GM18861 (cell line): ENCODE results near the gene TBC1D2B.
A peak's percentile ranks its signal among the peaks of the same experiment; 100 is the strongest.

Experiments used
- ATAC-seq: cut with Tn5 transposase; IDR thresholded peaks from one replicate; pipeline ENCODE4 v1.9.1; 2021; ENCODE audit not compliant: unreplicated experiment

Gene TBC1D2B

DNA sequence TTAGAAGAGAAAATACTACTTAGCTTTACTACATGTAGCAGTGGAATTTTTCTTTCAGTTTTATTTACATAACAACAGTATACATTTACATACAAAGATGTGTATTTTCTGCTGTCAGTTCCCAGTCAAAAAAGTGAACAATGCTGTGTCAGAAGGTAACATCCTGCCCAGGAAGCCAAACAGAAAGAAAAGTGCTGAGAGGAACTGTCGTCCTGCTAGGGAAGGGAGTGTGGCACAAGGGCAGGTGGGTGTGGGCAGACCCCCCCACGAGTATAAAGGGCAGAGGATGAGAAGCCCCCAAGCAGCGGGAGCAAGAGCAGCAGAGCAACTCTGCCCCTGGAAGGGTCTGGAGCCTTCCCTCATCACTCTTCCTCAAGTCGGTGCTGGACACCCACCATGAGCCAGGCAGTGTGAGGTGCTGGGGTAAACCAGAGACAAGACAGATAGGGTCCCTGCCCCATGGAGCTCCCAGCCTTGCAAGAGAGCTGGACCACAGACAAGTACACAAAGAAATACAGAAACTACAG is 39.7 kb downstream of the TBC1D2B start:
- no peak for ATAC-seq

DNA sequence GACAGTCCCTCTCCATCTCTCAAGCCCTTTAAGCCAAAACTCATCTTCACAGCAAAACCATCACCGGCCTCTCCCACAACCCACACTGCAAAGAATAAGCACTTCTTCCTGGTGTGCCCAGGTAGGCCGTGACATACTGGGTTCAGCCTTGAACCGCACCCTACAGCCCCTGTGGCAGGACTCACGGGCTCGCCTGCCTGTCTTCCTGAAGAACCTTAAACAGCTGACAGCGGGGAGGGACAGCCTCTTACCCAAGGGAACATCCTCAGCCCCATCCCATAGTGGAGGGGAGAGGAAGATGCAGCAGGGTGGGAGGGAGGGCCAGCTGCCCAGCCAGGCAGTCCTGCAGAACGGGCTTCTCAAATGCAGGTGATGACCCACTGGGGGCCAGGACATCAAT is 40.2 kb downstream of the TBC1D2B start:
- ATAC-seq, result no peak

DNA sequence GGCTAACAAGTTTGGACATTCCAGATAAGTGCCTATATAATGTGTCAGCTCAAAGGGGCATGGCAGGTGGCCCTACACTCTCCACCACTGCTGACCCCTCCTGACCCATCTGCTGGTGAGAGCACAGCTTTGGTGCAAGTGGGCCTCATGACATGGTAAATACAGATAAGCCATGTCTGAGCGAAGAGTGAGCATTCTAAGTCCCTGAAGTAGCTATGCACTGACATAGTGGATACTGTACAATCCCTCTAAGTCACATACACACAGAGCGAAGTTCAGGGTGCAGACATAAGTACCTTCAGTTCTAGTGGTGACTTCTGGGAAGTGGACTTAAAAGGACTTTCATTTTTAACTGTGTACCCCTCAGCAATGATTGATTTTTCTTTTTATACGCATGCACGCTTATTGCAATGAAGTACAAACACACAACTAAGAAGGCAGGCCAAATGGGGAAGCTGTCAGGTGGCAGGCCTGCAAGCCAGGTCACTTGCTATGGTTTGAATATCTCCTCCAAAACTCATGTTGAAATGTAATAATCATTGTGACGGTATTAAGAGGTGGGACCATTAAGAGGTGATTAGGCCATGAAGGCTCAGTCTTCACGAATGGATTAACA is 41.5 kb downstream of the TBC1D2B start:
- no peak for ATAC-seq

DNA sequence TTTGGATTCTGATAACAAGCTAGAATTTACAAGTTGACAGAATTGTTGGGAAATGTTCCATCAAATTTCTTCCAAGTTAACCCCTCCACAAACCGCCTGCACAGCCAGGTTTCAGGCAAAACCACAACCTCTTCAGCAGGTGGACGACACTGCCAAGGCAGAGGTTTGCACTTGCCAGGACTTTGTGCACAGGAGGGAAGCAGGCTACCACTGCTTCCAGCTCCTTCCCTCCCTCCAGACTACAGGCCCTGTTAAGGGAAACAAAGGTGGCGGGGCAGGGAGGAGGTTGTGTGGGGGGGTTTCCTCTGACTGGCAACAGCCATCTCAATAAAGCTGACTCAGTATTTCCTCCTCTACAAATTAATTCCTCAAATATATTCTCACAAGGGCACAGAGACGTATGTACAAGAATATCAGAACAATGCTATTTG is 42.2 kb downstream of the TBC1D2B start:
- no peak for ATAC-seq

DNA sequence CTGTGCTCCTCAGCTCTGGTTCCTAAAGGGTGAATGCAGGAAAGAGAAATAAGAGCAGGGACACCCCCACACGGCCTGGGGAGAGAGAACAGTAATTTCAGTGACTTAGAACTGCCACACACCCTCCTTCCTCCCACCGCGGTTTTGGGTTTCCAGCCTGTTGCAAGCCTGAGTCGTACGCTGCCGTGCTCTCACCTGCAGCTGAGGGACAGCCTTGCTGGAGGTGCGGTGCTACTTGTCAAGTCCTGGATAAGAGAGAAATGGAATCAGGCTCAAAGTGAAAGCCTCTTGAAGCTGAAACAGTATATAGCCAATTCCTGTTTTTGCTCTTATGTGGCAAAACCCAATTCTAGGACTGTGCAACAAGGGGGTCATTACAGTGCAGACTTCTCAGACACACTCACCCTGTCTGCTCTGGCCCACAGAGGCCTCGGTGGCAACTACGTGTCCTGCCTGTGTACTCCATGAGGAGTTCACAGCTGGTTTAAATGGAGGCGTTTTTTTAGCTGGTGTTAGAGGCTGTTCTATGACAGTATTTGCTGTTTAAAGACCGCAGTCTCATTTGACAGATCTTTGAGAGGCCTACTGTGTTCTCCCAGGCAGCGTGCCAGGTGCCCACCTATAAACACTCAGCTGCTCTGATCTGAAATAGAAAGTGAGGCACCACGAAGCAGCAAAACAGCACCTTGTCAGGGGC is 42.9 kb downstream of the TBC1D2B start:
- peak; percentile 47 for ATAC-seq

DNA sequence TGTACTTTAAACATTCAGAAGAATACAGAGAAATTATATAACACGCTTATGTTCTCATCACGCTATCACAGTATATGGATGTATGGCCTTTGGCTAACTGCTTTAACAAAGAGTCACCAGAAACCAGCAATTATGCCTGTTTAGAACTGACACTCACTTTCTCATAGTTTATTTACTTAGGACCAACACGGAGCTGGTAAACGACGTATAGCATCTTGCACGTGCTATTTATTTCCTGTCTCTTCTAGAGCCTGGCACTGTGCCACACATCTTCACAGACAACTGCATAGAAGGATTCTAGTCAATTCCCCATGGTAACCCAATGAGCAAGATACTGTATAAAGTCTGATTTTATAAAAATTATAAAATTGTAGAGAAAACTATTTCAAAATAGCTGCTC is 43.6 kb downstream of the TBC1D2B start:
- ATAC-seq, result peak; percentile 19

DNA sequence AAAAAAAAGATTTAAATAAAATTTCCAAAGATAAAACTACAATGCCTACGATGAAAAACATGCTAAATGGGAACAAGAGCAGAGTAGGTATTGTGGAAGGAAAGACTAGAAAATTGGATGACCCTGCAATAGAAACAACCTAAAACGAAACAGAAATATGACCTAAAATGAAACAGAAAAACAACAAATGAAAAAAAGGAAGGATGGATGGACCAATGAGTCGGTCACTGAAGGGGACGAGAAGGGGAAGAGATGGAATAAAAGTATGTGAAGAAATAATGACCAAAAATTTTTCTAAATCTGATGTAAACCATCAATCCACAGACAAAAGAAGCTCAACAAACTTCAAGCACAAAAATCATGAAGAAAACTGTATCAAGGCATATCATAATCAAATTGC is 44.8 kb downstream of the TBC1D2B start:
- no peak for ATAC-seq

DNA sequence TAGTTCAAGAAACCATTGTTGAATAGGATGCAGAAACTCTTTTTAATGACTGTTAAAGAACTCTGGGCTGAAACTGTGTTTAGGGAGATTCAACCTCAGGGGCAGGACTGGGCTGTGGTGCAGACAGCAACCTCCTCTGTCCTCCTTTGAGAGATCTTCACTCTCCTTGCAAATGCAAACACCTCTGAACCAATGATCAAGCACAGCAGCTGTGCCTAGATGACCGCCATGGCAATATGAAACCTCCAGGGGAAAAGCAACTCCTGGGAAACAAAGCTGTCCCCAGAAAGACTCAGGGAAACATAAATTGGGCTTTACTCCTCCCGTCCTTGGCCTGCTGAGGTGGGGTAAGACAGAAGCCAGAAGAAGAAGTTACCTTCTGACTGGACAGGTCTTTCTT is 52.6 kb downstream of the TBC1D2B start:
- ATAC-seq, result no peak

DNA sequence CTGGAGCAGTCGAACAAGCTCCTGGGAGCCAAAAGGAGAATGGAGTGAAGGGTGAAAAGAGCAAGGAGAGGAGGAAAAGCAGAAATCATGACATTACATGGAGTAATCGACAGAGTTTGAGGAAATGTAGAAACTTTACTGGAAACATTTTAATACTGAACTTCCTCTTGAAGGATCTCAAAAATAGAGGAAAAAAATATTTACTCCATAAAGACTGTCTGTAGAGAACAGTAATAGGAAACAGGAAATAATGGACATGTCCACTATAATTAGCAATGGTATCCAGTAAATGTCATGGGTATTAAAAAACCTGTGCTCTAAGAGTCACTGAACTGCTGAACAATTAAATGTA is 53.0 kb downstream of the TBC1D2B start:
- no peak for ATAC-seq

DNA sequence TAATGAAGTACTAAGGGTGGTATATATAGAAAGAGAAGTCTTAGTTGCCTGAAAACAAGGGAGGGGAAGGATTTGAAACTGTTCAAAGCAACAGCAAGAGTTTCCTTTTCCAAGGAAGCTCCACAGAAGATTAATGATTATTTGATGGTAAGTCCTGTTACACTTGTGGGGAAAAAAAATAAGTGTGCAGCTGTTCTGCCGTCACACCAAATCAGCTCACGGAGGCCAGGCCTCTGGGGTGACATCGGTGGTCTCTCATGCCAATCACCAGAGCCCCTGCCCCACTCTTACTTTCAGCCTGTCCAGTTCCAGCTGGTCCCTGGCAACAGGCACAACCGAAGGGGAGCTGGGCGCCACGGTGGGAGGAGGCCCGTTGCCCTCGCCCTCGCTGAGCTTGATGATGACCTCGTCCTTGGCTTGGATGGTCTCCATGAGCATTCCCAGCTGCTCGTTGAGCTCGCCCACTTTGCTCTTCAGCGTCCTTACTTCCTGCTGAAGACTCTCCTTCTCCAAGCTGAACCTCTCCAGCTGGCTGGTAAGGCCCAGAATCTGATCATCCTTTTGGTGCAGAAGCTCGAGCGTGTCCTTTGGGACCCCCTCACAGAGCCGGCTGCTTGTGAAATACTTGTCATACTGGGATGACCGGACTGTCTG is 53.5 kb downstream of the TBC1D2B start:
- ATAC-seq, result no peak

DNA sequence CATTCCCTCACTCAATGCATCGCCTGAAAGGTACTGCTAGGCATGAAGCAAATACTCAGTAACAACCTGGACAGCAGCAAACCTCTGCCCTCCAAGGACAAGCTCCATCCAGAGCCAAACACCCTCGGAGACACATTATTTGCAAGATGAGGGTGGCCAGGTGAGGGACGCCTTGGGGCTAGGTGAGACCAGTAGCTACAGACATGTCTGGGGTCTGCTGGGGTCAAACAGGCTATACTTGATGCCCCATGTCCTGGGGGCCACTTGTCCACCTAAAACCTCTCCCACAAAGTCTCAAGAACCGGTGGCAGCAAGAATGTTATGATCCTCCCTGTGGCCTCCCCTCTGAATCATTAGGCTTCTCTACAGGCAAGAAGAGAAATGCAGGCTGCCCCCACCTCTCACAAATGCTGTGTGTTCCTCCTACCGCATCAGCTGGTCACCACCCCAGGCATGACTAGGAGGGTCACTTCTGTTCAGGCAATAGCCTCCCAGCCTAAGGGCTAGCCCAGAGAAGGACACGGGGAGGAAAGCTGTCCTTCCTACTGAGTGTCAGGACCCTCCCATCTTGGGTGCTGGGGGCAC is 54.3 kb downstream of the TBC1D2B start:
- ATAC-seq, result no peak

DNA sequence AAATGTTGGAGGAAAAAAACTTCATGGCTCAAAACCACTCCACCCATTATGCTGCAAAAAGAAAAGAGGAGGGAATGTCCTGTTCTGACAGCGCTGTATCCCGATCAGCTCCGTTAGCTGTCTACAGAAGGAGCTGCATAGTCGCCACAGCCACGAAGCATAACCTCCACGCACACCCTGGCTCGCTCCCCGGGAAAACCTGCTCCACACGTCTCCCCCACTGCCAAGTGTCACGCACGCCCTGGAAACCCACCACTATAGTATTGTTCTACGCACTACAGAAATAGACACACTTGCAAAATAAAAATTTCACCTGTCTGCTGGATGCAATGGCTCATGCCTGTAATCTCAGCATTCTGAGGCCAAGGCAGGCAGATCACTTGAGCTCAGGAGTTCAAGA is 55.8 kb downstream of the TBC1D2B start:
- ATAC-seq, result no peak

DNA sequence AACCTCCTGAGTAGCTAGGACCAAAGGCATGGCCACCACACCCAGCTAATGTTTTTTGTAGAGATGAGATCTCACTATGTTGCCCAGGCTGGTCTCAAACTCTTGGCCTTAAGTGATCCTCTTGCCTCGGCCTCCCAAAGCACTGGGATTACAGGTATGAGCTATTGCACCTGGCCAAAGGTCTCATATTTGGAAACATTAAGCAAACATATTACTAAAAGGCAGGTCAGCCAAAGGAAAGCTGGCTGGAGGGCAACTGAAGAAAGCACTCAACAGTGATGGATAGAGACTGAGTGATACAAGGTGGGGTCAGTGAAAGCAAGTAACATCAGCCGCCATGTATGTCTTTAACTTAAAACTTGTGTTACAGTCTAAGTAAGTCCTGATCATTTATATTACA is 57.5 kb downstream of the TBC1D2B start:
- no peak for ATAC-seq

DNA sequence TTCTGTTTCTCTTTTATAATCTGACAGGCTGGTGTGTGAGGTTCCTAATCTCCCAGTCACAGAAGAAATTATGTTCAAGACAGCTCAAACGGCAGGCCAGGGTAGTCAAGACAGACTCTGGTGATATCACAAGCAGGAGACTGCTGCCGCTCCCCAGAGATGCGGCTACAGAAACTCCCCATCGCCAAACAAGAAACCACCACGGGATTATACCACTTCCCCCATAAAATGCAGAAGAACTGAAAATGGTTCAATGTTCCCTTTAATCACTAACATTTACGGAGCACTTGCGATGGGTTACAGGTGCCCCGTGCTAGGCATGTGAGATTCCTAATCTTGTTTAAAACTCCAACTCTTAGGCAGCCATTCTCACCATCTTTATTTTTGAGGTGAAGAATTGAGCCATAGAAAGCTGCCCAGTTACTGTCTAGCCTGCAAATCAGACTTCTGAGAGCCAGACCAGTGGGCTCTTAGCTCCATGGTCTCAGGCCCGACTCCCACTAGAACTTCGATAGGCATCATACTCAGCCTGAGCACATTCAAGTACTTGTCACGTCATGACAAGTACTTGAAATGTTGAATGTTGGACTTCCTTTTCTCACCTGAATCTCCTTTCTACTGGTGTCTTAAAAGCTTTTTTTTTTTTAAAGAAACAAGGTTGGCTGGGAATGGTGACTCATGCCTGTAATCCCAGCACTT is 58.4 kb downstream of the TBC1D2B start:
- ATAC-seq, result no peak

DNA sequence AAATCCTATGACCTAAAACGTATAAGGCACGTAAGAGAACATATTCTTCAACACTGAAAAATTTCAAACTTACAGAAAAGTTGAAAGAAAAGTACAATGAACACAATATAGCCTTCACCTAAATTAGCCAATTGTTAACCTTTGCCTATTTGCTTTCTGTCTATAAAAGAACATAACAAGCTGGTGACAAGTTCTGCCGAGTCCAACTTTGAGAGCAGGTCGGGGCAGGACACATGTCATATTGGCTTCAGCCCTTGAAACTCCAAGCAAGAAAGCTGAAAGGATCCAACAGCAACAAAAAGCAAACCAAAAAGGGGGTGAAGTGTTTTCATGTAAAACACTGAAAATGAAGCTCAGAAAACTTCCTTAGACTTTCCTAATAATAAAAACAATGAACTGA is 59.1 kb downstream of the TBC1D2B start:
- no peak for ATAC-seq

DNA sequence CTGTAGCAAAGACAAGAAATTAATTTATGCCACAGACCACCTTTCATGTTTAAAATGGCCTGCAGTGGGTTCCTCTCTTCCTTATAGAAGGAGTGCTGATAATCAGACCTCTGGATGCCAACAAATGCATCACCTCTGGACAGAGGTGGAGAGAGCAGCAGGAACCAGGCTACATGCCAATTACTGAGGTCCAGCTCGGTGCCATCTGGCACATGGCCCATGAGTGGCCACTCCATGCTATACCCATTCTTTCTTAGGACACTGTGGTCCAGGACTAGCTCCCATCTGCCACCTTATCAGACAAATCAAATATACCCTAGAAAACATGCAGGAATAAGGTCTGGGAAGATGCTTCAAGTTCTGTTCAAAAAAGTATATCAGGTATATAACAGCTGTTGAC is 60.7 kb downstream of the TBC1D2B start:
- no peak for ATAC-seq

DNA sequence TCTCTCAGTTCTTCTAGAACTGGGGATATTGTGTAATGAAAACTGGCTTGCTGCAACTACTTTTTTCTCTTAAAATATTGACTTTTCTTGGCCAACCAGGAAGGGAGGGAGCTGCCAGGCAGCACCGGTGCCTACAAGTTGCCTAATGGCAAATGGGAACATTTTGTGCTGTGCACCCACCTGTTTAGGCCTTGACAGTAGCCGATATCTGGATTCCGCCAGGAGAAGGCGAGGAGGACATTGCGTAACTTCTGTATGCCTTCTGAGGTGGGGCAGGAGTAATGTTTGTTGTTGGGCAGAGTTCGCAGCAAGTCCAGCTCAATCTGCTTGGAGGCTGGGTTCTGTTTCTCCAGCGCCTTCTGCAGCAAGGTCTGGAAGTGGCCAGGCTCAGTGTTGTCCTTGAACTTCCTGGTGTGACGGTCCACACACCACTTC is 64.9 kb downstream of the TBC1D2B start:
- no peak for ATAC-seq

DNA sequence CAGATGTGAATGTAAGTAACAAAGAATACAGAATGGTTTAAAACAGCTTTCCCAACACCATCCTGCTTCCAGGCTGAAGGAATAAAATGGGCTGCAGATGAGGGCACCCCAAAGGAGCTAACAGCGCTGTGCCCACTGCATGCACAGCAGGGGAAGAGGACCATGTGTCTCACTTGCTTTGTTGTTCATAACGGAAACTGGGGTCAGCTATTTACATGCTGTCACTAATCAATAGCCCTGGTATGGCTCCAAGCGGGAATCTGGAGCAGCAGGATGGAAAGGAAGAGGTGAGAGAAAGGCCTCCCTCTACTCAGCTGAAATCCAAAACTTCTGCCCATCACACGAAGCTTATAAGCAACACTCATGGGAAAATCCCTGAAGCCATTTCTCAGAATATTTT is 67.4 kb downstream of the TBC1D2B start:
- ATAC-seq, result no peak

DNA sequence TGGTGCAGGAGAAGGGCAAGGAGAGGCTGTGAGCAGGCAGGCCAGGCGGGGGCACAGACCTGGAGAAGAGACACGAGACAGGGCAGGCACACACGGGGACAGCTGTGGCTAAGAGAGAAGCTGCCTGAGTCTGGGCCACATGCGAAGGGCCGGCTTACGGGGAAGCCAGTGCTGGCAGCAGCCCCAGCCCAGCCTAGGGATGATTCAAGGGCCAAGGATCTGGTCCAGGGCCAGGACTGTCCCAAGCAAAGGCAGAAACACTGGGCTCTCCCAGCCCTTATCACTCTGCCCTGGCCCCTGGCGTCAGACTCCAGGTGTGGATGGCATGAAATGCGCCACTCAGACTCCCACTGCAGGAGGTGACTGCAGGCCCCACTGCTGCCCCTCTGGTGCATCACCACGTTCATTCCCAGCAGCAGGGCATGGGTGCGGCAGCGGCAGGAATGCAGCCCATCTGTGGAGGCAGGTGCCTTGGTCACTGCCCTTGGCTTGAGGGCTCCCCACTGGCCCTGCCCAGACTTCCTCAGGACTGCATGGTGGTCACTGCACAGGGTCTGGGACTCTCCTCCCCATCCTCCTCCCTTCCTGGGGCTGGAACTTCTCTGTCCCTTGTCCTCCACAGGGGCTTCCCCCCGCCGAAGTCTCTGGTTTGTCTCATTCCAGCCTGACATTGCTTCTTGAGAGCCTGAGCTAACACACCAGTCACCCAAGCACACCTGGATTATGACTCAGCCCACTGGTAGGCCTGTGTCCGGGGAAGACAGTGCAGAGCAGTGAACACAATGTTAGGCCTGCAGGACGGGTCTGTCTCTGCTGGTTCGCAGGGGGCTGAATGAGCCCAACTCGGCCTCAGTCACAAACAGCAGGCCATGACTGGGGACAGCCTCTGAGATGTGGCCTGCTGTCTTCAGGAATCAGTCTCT is 69.3 kb downstream of the TBC1D2B start:
- no peak for ATAC-seq

DNA sequence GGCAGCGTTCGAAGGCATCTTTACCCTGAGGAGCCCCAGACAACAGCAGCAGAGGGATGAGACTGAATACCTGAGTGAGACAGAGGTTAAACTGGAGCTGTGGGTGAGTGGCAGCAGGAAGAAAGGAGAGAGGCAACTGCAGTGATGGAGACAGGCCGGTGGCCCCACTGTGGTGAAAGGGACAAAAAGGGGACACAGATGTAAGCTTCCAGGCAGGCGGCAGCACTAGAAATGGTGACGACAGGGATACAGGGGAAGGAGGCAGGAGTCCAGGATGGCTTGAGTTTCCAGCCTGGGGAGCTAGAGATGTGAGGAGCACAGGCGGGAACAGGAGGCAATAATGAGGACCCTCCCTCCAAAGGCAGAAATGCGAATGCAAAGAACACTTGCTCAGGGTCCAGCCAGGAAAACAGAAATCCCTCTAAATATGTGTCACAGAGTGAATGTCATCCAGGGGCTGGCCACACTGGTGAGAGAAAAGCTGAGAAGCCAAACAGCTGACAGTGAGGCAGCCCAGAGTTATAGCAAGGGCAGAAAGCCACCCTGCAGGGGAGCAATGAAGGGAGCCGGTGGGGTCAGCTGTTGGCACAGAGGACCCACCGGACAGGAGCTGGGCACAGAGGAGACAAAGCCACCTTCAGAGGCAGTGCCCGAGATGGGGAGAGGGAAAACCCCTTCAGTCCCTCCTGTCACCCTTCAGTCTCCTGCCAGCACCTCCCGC is 70.1 kb downstream of the TBC1D2B start:
- ATAC-seq, result no peak
